ENCODE results near the gene SLTM.

SLTM gene

DNA sequence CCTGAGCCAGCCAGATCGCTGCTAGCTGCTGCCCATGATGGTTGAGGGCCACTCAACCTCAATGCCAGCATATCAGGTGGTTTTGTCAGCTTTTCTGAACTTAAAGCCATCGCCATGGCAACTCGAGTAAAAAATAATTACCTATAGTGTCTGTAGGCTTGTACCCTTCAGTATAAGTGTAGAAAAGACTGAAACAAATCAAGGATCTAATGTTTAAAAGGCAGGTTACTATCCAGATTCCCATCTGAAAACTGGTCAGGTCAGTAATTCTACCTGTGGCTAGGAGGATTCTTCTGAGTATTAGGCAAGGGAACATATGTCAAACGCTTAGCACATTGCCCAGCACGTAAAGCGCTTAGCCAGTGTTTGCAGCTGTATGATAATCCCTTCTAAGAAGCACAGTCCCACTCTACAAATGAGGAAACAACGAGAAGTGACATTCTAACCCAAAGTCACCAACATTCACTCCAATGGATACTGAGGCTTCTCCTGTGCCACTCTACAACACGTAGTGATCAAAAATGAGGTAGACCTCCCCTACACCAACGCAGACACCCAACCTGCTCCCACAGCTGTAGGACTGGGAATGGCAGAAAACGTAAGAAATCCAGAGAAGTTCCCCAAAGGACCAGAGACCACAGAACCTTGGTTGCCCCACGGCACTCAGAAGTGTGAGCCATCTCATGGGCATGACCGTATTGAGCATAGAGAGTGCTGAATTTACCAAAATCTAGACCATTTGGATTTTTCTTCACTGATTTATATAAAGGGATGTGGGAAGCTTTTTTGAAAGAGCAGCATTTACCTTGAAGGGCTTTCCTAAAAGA, 55.3 kb downstream of the SLTM start:
- TF ChIP-seq CTCF (IDR thresholded peaks at IDR 0.05; ENCODE audit: control insufficient read depth, insufficient read depth, low read depth, low read length, missing control alignments): no peak
- H3K4me3 ChIP-seq (ENCODE audit: control insufficient read depth, low read depth, low read length): no peak overlapping the region
- DNase-seq (ENCODE audit: low read depth): no peak

DNA sequence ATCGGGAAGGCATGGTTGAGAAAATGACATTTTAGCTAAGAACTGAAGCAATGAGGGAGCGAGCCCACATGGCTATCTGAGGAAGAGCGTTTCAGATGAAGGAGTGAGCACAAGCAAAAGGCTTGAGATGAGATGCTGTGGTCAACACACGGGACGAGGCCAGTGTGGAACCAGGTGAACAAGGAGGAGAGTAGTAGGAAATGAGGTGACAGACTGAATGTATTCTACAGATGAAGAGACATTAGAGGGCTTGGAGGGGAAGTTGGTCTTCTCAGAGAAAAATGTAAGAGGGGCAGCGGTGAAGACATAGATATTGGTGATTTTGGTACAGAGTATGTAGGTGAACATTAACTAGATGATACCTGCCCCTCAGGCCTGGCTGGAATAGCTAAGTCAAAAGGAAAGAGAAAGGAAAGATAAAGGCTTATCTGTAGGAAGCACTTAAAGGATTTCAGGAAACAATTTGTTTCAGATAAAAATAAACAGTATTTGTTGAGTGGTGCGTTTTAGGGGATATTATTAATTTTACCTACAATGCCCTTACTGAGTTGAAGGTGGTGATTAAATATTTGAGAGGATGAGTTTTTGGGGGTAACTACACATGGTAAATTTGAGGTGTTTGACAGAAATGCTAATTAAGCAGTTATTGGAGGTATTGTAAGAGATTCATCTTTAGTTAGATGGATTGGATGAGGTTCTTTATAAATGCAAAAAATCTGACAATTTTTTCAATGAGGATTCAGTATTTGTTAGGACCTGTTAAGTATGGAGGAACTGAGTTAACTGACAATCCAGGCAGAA, 57.0 kb downstream of the SLTM start:
- no peak for TF ChIP-seq CTCF (IDR thresholded peaks at IDR 0.05; ENCODE audit: control insufficient read depth, insufficient read depth, low read depth, low read length, missing control alignments)
- H3K4me3 ChIP-seq (ENCODE audit: control insufficient read depth, low read depth, low read length): no peak overlapping the region
- DNase-seq (ENCODE audit: low read depth): no peak

DNA sequence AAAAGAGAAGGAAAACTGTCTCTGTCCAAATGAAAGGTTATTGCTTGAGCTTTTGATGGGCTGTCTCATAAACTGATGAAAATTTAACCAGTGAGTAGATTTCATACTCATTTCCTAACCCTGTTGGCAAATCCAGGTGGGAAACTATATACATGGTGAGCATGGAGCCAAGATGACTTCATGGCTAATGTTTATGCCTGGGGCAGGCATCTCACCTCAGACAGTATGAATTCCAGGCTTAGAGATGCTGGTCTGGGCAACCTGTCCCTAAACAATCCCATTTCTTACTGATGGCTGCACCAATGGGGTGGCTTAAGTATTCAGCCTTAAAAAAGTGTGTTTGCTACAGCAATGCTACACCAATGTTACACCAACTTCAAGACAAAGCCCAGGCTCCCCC, 58.1 kb downstream of the SLTM start:
- TF ChIP-seq CTCF (IDR thresholded peaks at IDR 0.05; ENCODE audit: control insufficient read depth, insufficient read depth, low read depth, low read length, missing control alignments): no peak
- no peak overlapping the region for H3K4me3 ChIP-seq (ENCODE audit: control insufficient read depth, low read depth, low read length)
- DNase-seq (ENCODE audit: low read depth): no peak

DNA sequence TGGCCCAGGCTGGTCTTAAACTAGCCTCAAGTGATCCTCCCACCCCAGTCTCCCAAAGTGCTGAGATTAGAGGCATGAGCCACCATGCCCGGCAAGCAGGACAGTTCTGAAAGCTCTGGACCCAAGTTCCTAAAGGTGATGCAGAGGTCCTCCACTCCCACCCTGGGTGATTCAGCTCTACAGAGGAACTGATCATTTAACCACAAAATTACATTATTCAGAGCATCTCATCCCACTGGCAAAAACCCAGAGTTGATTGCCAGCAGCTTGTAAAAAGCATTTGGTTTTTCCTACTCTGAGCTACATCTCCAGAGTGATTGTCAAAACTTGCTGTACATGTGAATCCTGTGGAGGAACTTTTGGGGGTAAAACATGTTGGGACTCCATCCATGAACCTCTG, 60.2 kb downstream of the SLTM start:
- H3K4me3 ChIP-seq (ENCODE audit: control insufficient read depth, low read depth, low read length): no peak overlapping the region
- DNase-seq (ENCODE audit: low read depth): peak; percentile 23
- TF ChIP-seq CTCF (IDR thresholded peaks at IDR 0.05; ENCODE audit: control insufficient read depth, insufficient read depth, low read depth, low read length, missing control alignments): no peak

DNA sequence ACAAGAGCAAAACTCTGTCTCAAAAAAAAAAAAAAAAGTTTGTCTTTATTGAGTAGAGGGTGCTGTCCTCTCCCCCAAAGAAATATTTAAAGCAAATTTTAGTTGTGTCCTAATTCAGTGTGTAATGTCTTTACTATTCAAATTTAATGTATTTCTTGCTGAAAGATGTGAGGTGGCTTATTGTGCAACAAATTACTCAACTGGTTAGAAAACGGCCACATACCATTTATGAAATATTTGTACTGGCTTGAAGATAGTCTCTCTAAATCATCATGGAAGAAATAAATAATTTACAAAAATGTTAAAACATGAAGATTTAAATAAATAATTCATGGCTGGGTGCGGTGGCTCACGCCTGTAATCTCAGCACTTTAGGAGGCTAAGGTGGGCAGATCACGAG, 63.0 kb downstream of the SLTM start:
- no peak for TF ChIP-seq CTCF (IDR thresholded peaks at IDR 0.05; ENCODE audit: control insufficient read depth, insufficient read depth, low read depth, low read length, missing control alignments)
- no peak overlapping the region for H3K4me3 ChIP-seq (ENCODE audit: control insufficient read depth, low read depth, low read length)
- no peak for DNase-seq (ENCODE audit: low read depth)

GRCh38 chr15:58867926-58868325, 65.6 kb downstream of the SLTM start:
- no peak for TF ChIP-seq CTCF (IDR thresholded peaks at IDR 0.05; ENCODE audit: control insufficient read depth, insufficient read depth, low read depth, low read length, missing control alignments)
- DNase-seq (ENCODE audit: low read depth): no peak
- H3K4me3 ChIP-seq (ENCODE audit: control insufficient read depth, low read depth, low read length): no peak overlapping the region
